OCI-LY1 (cell line): ENCODE results near the gene GSG1L.

Source experiments
- CTCF ChIP-seq: fragments of 200-600 bp; sonication (generic), shearing (Covaris generic); IDR thresholded peaks from 2 replicates; pipeline ENCODE4 v1.5.1; 2017; ENCODE audit warnings: mild to moderate bottlenecking, antibody characterized with exemption, low read length, moderate library complexity, mixed read lengths
- EZH2 ChIP-seq: fragments of 200-600 bp; sonication (generic), shearing (Covaris generic); IDR thresholded peaks from 2 replicates; pipeline ENCODE4 v1.8.0; 2017; ENCODE audit warnings: borderline replicate concordance, mixed run types, mild to moderate bottlenecking, antibody characterized with exemption, low read length, moderate library complexity, mixed read lengths

- no peak for TF ChIP-seq CTCF
- no peak for TF ChIP-seq EZH2
Observed at GRCh38 chr16:27961296-27961620, 102.3 kb downstream of the GSG1L start.
